Measurements from ENCODE around the gene FAM163B.

DNA sequence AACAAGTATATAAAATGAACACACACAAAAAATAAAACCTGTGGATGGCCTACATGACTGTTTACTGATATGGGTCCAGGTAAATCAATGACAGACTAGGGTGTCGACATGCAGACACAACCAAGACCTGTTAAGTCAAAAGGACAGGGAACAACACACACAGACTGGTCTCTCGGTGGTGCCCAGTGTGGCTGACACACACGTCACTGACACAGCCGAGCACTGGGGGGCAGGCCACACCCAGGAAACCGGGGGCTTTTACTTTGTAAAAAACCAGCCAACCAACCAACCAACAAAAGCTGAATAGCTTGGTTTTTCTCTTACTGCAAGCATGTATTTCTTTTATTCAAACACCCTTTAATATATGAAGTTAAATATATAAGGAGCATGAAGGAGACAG lies 5.0 kb downstream of the FAM163B start:
- TF ChIP-seq, protein P1, sequence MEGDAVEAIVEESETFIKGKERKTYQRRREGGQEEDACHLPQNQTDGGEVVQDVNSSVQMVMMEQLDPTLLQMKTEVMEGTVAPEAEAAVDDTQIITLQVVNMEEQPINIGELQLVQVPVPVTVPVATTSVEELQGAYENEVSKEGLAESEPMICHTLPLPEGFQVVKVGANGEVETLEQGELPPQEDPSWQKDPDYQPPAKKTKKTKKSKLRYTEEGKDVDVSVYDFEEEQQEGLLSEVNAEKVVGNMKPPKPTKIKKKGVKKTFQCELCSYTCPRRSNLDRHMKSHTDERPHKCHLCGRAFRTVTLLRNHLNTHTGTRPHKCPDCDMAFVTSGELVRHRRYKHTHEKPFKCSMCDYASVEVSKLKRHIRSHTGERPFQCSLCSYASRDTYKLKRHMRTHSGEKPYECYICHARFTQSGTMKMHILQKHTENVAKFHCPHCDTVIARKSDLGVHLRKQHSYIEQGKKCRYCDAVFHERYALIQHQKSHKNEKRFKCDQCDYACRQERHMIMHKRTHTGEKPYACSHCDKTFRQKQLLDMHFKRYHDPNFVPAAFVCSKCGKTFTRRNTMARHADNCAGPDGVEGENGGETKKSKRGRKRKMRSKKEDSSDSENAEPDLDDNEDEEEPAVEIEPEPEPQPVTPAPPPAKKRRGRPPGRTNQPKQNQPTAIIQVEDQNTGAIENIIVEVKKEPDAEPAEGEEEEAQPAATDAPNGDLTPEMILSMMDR (IDR thresholded peaks at IDR 0.05; ENCODE audit: poor library complexity) = peak; percentile 13
- TF ChIP-seq EZH2phosphoT487 (IDR thresholded peaks at IDR 0.05; ENCODE audit: low read depth, severe bottlenecking, unreplicated experiment) (no peak), EZH2 (IDR thresholded peaks at IDR 0.05; ENCODE audit: borderline replicate concordance) (no peak)

All from hepatocyte (in vitro differentiated cells).